HepG2 (cell line): ENCODE results near the gene BBC3. TPM values are rescaled to one million over a fixed set of nuclear protein-coding genes. Genes with fewer than 3 reads are reported as not detected.
A peak's percentile ranks its signal among the peaks of the same experiment; 100 is the strongest.

Experiments used
- ADNP ChIP-seq: sonication (generic); formaldehyde crosslinking; IDR thresholded peaks from 2 replicates; pipeline ENCODE4 v1.4.0; 2020; ENCODE audit warnings: missing genetic modification reagents
- AGO2 ChIP-seq: fragments of 200-400 bp; formaldehyde crosslinking; optimal IDR thresholded peaks from 2 replicates; pipeline ENCODE3; 2017; ENCODE audit warnings: mild to moderate bottlenecking, low read depth, low read length, moderate library complexity
- ASH2L ChIP-seq: fragments of 300-600, 200-600 bp; sonication (generic); IDR thresholded peaks from 2 replicates; pipeline ENCODE4 v1.7.0; 2017; ENCODE audit warnings: low read depth, mild to moderate bottlenecking, moderate library complexity, mixed read lengths, low read length; ENCODE audit not compliant: insufficient read length
- ATF3 ChIP-seq: sonication (generic); formaldehyde crosslinking; IDR thresholded peaks from 2 replicates; pipeline ENCODE4 v1.4.0; 2020; ENCODE audit warnings: missing genetic modification reagents
- ETV6 ChIP-seq: sonication (generic); formaldehyde crosslinking; conservative IDR thresholded peaks from 2 replicates; pipeline ENCODE4 v1.4.0; 2020; ENCODE audit warnings: missing genetic modification reagents
- HDAC2 ChIP-seq: sonication (generic); formaldehyde crosslinking; IDR thresholded peaks from 2 replicates; pipeline ENCODE4 v1.4.0; 2020; ENCODE audit warnings: missing genetic modification reagents
- KLF12 ChIP-seq: sonication (generic); formaldehyde crosslinking; IDR thresholded peaks from 2 replicates; pipeline ENCODE4 v1.4.0; 2020; ENCODE audit warnings: missing genetic modification reagents, borderline replicate concordance
- MED1 ChIP-seq: sonication (generic); formaldehyde crosslinking; IDR thresholded peaks from 2 replicates; pipeline ENCODE4 v1.4.0; 2020; ENCODE audit warnings: missing genetic modification reagents
- MEF2D ChIP-seq: sonication (generic); formaldehyde crosslinking; IDR thresholded peaks from 2 replicates; pipeline ENCODE4 v1.5.1; 2020; ENCODE audit warnings: mild to moderate bottlenecking, missing genetic modification reagents
- MXI1 ChIP-seq: IDR thresholded peaks from 3 replicates; pipeline ENCODE4 v1.6.1; 2012; ENCODE audit warnings: low read depth, low read length, inconsistent platforms, borderline replicate concordance
- NCOA2 ChIP-seq: sonication (generic); formaldehyde crosslinking; IDR thresholded peaks from 2 replicates; pipeline ENCODE4 v1.8.0; 2022; ENCODE audit warnings: inconsistent platforms
- POGZ ChIP-seq: sonication (generic); formaldehyde crosslinking; IDR thresholded peaks from 2 replicates; pipeline ENCODE4 v1.4.0; 2020; ENCODE audit warnings: mild to moderate bottlenecking, missing genetic modification reagents
- RBFOX2 ChIP-seq: fragments of 200-400 bp; formaldehyde crosslinking; IDR thresholded peaks from 2 replicates; pipeline ENCODE4 v1.6.1; 2017; ENCODE audit warnings: low read depth, mild to moderate bottlenecking, low read length
- SKIL ChIP-seq: sonication (generic); formaldehyde crosslinking; IDR thresholded peaks from 2 replicates; pipeline ENCODE4 v1.8.0; 2022; ENCODE audit warnings: missing genetic modification reagents, mild to moderate bottlenecking, moderate library complexity, borderline replicate concordance
- TARDBP ChIP-seq: sonication (generic); formaldehyde crosslinking; IDR thresholded peaks from 2 replicates; pipeline ENCODE4 v1.8.0; 2022; ENCODE audit warnings: mild to moderate bottlenecking, missing genetic modification reagents
- ZNF205 ChIP-seq: IDR thresholded peaks from 2 replicates; pipeline ENCODE4 v1.6.1; 2018; ENCODE audit warnings: missing biosample characterization, missing genetic modification reagents
- ZNF576 ChIP-seq: sonication (generic); formaldehyde crosslinking; IDR thresholded peaks from 2 replicates; pipeline ENCODE4 v1.4.0; 2020; ENCODE audit warnings: mild to moderate bottlenecking, missing genetic modification reagents
- ZNF652 ChIP-seq: IDR thresholded peaks from 2 replicates; pipeline ENCODE4 v1.6.1; 2016; ENCODE audit warnings: low read depth, borderline replicate concordance
- ZNF678 ChIP-seq: sonication (generic); formaldehyde crosslinking; IDR thresholded peaks from 2 replicates; pipeline ENCODE4 v1.4.0; 2020; ENCODE audit warnings: mild to moderate bottlenecking, missing genetic modification reagents
- ZNF780A ChIP-seq: sonication (generic); formaldehyde crosslinking; IDR thresholded peaks from 2 replicates; pipeline ENCODE4 v1.8.0; 2022; ENCODE audit warnings: mild to moderate bottlenecking, missing genetic modification reagents, moderate library complexity
- polyA plus RNA-seq, 8 experiments: library from polyadenylated mRNA; depleted of rRNA in 3 of 8; stranded (reverse) in 7 of 8; unstranded in 1 of 8; fragments of >200 nt; fragmentation: Illumina TruSeq in 4 of 8; extraction: Trizol in 4 of 8; gene quantifications; 2 replicates each; pipeline versions ENCODE4 v1.2.1 to v1.2.3, GENCODE V29; 2011 to 2016; ENCODE audit warnings: low read depth in 4 of 8, missing spikeins in 1 of 8, mixed read lengths in 1 of 8; ENCODE audit not compliant: insufficient read depth in 1 of 8
- total RNA-seq, 5 experiments: library from RNA; depleted of rRNA; stranded (reverse); fragments of >200 nt; fragmentation: Illumina TruSeq; extraction: Trizol; gene quantifications; 2 replicates each; pipeline ENCODE4 v1.2.3, GENCODE V29; 2016; ENCODE audit warnings: low read depth in 1 of 5
- TF ChIP-seq, protein P1 (sequence below): IDR thresholded peaks from 2 replicates; pipeline ENCODE4 v1.6.1; 2016
- TF ChIP-seq, protein P2 (sequence below): sonication (generic); formaldehyde crosslinking; IDR thresholded peaks from 2 replicates; pipeline ENCODE4 v1.4.0; 2020; ENCODE audit warnings: missing genetic modification reagents
- TF ChIP-seq, protein P3 (sequence below): sonication (generic); formaldehyde crosslinking; IDR thresholded peaks from 2 replicates; pipeline ENCODE4 v1.4.0; 2020; ENCODE audit warnings: mild to moderate bottlenecking, missing genetic modification reagents

The BBC3 gene
- total and polyA plus RNA-seq, 2 of the 13 experiments (the other 11 are each of a cell fraction or from before 2014, with no cell fraction given): 6.1 to 8.8 TPM

DNA sequence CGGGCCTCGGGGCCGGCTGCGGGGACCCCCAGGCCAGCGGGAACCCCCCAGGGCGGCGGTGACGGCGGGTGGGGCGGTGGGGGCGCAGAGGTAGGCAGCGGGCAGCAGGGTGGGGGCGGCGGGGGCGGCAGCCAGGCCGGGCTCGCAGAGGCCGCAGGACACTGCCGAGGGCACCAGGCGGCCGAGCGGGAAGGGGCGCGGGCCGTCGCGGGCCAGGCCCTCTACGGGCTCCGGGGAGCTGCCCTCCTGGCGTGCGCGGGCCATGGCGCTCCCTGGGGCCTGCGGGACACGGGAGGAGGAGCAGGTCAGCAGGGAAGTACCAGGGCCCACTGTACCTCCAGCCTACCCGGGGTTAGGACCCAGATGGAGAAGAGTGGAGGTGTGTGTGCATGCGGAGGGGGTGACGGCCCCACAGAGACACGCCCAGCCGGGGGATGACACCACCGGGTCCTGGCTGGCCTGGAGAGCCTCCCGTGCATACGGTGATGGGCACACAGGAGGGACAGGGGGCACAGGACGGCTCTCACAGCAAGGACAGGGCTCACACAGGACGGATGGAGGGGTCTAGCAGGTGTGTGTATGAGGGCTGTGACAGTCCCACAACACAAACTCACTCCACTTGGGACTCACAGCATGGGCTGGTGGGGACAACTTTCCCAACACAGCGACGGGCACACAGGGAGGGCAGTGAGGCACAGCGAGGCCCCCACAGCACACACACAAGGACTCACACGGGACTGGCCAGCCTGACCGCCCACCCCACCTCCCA, 2.6 kb downstream of the BBC3 start (continued):
- TF ChIP-seq ATF3 (peak; percentile 24; the same call in 1 of the 2 replicates), ZNF205 (CRISPR knock-in tag) (0 out of 2 replicates have a peak, but pooled peaks have one; percentile 27), ASH2L (peak; percentile 24), ETV6 (CRISPR knock-in tag) (0 out of 2 replicates have a peak, but pooled peaks have one; percentile 21), MXI1 (peak; percentile 68; the same call in 2 of the 3 replicates), MEF2D (no peak), POGZ (0 out of 2 replicates have a peak, but pooled peaks have one; percentile 9), ZNF652 (CRISPR knock-in tag) (no peak), NCOA2 (CRISPR knock-in tag) (0 out of 2 replicates have a peak, but pooled peaks have one; percentile 25), KLF12 (CRISPR knock-in tag) (peak; percentile 58; the same call in 1 of the 2 replicates), SKIL (0 out of 2 replicates have a peak, but pooled peaks have one; percentile 28), HDAC2 (CRISPR knock-in tag) (peak; percentile 68; the same call in 1 of the 2 replicates), ZNF780A (0 out of 2 replicates have a peak, but pooled peaks have one; percentile 24), ADNP (no peak), RBFOX2 (peak; percentile 83), ZNF576 (CRISPR knock-in tag) (no peak), ZNF678 (CRISPR knock-in tag) (no peak), MED1 (CRISPR knock-in tag) (peak; percentile 12; the same call in 1 of the 2 replicates), AGO2 (peak; percentile 82), TARDBP (CRISPR knock-in tag) (peak; percentile 37; the same call in 1 of the 2 replicates)
- TF ChIP-seq, protein P1, sequence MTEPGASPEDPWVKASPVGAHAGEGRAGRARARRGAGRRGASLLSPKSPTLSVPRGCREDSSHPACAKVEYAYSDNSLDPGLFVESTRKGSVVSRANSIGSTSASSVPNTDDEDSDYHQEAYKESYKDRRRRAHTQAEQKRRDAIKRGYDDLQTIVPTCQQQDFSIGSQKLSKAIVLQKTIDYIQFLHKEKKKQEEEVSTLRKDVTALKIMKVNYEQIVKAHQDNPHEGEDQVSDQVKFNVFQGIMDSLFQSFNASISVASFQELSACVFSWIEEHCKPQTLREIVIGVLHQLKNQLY (CRISPR knock-in tag): 0 out of 2 replicates have a peak, but pooled peaks have one; percentile 49
- TF ChIP-seq, protein P2, sequence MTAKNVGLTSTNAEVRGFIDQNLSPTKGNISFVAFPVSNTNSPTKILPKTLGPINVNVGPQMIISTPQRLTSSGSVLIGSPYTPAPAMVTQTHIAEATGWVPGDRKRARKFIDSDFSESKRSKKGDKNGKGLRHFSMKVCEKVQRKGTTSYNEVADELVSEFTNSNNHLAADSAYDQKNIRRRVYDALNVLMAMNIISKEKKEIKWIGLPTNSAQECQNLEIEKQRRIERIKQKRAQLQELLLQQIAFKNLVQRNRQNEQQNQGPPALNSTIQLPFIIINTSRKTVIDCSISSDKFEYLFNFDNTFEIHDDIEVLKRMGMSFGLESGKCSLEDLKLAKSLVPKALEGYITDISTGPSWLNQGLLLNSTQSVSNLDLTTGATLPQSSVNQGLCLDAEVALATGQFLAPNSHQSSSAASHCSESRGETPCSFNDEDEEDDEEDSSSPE (CRISPR knock-in tag): no peak
- TF ChIP-seq, protein P3, sequence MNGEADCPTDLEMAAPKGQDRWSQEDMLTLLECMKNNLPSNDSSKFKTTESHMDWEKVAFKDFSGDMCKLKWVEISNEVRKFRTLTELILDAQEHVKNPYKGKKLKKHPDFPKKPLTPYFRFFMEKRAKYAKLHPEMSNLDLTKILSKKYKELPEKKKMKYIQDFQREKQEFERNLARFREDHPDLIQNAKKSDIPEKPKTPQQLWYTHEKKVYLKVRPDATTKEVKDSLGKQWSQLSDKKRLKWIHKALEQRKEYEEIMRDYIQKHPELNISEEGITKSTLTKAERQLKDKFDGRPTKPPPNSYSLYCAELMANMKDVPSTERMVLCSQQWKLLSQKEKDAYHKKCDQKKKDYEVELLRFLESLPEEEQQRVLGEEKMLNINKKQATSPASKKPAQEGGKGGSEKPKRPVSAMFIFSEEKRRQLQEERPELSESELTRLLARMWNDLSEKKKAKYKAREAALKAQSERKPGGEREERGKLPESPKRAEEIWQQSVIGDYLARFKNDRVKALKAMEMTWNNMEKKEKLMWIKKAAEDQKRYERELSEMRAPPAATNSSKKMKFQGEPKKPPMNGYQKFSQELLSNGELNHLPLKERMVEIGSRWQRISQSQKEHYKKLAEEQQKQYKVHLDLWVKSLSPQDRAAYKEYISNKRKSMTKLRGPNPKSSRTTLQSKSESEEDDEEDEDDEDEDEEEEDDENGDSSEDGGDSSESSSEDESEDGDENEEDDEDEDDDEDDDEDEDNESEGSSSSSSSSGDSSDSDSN: peak; percentile 78
